PFSK-1 (cell line): ENCODE results near the gene C3.

Experiments used
- FOXP2 ChIP-seq: optimal IDR thresholded peaks from 2 replicates; pipeline ENCODE3; 2011; ENCODE audit warnings: borderline replicate concordance, control low read depth, inconsistent platforms; ENCODE audit not compliant: insufficient read depth; ENCODE audit errors: extremely low read length, extremely low read depth
- POLR2AphosphoS5 ChIP-seq: IDR thresholded peaks from 2 replicates; pipeline ENCODE4 v1.6.1; 2012; ENCODE audit warnings: low read depth, mild to moderate bottlenecking, control low read depth, low read length, moderate library complexity
- REST ChIP-seq, 2 experiments: IDR thresholded peaks; 2 replicates each; pipeline versions ENCODE4 v1.6.1 to v1.8.0; 2011 to 2012; ENCODE audit warnings: low read depth in 2 of 2, low read length in 2 of 2, control low read depth in 1 of 2, inconsistent platforms in 1 of 2, mild to moderate bottlenecking in 1 of 2, moderate library complexity in 1 of 2; ENCODE audit not compliant: insufficient read depth in 1 of 2
- SIN3A ChIP-seq: IDR thresholded peaks from 2 replicates; pipeline ENCODE4 v1.6.1; 2012; ENCODE audit warnings: mild to moderate bottlenecking, low read length, moderate library complexity, borderline replicate concordance; ENCODE audit not compliant: insufficient read depth
- TAF1 ChIP-seq: IDR thresholded peaks from 2 replicates; pipeline ENCODE4 v1.6.1; 2012; ENCODE audit warnings: low read length, control low read depth, borderline replicate concordance; ENCODE audit not compliant: insufficient read depth

- TF ChIP-seq POLR2AphosphoS5 (no peak), REST (IDR thresholded peaks at IDR 0.05; ENCODE audit: insufficient read depth in 1 of 2, low read depth in 2 of 2, low read length in 2 of 2) (no peak), TAF1 (no peak), SIN3A (no peak), FOXP2 (no peak)
Measured at GRCh38 chr19:6707011-6707657, 13.3 kb downstream of the C3 start.
